Effector CD8-positive, alpha-beta T cell (primary cell): ENCODE measurements around the gene HBP1.
A peak's percentile ranks its signal among the peaks of the same experiment; 100 is the strongest.
"Not testable (repeated sequence)": the region's sequence is repeated elsewhere in the genome, so short reads cannot be mapped to it uniquely, and the experiment has no call there.

Experiments
- DNase-seq: peaks from one replicate; lab custom pipeline; 2025; lab: John Stamatoyannopoulos, UW
- total RNA-seq, 4 experiments: gene quantifications; one replicate each; lab custom pipeline; 2026; lab: John Stamatoyannopoulos, UW

Gene HBP1, protein sequence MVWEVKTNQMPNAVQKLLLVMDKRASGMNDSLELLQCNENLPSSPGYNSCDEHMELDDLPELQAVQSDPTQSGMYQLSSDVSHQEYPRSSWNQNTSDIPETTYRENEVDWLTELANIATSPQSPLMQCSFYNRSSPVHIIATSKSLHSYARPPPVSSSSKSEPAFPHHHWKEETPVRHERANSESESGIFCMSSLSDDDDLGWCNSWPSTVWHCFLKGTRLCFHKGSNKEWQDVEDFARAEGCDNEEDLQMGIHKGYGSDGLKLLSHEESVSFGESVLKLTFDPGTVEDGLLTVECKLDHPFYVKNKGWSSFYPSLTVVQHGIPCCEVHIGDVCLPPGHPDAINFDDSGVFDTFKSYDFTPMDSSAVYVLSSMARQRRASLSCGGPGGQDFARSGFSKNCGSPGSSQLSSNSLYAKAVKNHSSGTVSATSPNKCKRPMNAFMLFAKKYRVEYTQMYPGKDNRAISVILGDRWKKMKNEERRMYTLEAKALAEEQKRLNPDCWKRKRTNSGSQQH
- total RNA-seq = 120 to 252 (median 140) reads per million in 4 experiments

- peak; percentile 98 for DNase-seq
Observed at GRCh38 chr7:107168233-107169119, at the start of gene HBP1. Gene HBP1, plus strand, starts transcription at chr7:107169003. Its CDS starts 10,891 bp downstream, at chr7:107179894.

- no peak for DNase-seq
Observed at GRCh38 chr7:107119376-107120105, 49.3 kb upstream of the HBP1 start.

DNA sequence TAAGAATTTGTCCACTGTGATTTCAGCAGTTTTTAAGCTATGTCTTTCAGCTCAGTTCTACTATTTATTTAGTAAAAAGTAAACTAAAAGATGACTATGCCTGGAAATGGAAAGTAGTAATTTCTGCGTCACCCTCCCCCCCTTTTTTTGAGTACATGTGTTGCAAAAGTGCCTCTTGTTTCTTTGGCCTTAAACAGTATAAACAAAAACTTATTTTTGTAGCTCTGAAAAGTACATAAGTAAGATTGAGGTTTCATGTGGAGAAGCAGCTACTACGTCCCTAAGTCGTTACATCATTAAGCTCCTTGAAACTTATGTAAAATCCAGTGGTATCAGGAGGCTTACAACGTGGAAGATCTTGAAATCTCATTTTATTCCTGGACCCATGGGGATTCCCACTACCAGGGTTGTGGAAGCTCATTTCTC is 46.3 kb upstream of the HBP1 start:
- no peak for DNase-seq

GRCh38 chr7:107123392-107123791 is 45.4 kb upstream of the HBP1 start:
- no peak for DNase-seq

GRCh38 chr7:107125475-107125874 is 43.3 kb upstream of the HBP1 start:
- DNase-seq = no peak

DNA sequence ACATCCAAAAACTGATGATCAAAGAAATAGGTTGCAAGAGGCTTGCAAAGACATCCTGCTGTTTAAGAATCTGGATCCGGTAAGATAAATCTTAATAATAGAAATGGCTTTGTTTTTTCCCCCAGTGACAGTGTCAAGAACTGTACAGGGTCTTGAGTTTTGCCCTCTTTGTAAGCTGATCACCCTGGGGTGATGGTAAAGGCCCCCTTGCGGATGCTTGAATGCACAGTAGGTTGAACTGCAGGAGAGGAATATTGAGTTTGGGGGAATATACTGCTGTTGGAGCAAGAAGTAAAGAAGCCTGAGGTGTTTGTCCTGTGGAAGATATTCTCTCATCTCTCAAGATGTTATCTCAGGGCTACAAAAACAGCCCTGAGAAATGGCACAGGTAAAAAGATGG is 40.6 kb upstream of the HBP1 start:
- no peak for DNase-seq

DNA sequence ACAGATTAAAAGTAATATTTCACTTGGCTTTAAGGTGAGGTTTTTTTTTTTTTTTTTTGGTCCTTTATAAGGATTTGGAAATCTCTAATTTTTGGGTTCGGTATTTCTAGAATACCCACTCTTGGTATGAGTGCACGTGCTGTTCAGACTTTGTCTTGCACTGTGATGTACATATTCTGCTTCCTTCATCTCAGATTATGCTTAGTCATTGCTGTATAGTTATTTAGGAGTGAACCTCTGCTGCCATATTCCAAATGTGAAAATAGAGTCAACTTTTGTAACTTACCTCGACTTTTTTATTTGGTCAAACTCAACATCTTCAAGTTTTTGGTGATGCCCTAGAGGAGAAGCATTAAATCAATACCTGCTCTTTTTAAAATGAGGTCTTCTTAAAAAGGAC is 40.1 kb upstream of the HBP1 start:
- no peak for DNase-seq

GRCh38 chr7:107130487-107131220 is 38.1 kb upstream of the HBP1 start:
- DNase-seq = no peak

DNA sequence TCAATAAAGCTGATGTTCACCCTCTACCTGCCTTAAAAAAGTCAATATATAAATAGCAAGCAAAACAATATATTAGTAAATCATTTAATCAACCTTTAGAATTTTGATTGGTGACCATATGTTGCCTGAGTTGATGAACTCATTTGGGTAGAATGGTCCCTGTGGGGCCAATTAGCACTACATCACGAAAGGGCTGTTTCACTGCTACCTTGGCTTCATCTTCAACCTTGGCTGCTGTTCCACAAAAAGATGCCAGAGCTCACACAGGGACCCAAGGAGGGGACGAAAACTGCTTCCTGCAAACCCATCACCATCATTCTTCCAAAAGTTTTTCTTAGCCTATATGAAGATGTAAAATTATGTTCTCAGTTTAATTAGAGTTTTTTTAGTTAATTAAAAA is 35.4 kb upstream of the HBP1 start:
- no peak for DNase-seq

DNA sequence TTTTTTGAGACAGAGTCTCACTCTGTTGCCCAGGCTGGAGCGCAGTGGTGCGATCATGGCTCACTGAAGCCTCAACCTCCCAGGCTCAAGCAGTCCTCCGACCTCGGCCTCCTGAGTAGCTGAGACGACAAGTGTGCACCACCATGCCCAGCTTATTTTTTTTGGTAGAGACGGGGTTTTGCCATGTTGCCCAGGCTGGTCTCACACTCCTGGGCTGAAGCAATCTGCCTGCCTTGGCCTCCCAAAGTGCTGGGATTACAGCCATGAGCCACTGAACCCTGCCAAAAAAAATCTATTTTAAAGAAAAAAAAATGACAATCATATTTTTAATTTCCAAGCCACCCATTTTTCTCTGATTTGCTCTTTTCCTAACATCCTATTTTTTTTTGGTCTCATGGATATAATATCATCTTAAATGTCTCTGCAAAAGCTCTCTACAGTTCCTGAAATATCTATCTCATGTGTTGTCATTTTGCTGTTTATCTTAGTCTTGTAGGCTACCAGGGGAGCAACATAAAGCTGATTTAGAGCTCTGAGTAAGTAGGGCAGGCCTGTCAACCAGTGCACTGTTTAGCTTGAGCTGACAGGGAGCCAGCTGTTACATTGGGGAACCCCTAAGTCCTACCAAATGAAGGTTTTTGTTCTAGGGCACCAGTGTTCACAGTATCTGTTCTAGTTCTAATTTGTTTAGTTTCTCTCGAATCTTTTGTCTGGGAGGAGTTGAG is 29.9 kb upstream of the HBP1 start:
- no peak for DNase-seq

DNA sequence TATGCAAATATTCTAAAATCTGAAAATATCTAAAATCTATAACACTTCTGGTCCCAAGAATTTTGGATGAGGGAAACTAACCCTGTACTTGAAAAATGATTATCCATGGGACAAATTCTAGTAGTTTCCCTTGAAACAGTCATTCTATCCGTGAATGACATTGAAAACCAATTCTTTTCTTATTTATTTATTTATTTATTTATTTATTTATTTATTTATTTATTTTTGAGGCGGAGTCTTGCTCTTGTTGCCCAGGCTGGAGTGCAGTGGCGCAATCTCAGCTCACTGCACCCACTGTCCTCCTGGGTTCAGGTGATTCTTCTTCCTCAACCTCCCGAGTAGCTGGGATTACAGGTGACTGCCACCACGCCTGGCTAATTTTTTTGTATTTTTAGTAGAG is 24.9 kb upstream of the HBP1 start:
- DNase-seq = not testable (repeated sequence)

DNA sequence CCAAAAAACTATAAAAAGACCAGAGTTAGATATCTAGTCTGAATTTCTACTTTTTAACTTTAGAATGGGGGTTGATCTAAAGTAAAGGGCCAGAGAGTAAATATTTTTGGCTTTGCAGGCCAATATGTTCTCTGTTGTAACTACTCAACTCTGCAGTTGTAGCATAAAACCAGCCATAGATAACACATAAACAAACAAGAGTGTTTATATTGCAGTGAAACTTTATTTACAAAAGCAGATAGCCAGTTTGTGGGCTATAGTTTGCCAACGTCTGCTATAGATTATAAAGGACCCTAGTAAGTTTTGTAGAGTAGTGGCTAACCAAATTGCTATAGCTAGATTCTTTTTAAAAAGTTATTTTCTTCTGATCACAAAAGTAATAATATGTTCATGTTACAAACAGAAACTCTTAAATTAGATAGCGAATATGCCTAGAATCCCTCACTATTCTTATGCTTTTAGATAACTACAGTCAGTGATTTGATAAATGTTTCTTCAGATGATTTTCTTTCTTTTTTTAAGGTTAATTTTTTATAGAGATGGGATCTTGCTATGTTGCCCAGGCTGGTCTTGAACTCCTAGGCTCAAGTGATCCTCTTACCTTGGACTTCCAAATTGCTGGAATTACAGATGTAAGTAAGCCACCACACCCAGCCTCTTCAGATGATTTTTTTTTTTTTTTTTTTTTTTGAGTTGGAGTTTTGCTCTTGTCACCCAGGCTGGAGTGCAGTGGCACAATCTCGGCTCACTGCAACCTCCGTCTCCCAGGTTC is 23.6 kb upstream of the HBP1 start:
- DNase-seq = no peak

- no peak for DNase-seq
Observed at GRCh38 chr7:107147464-107148393, 21.1 kb upstream of the HBP1 start.

GRCh38 chr7:107148721-107149120 is 20.1 kb upstream of the HBP1 start:
- no peak for DNase-seq

DNA sequence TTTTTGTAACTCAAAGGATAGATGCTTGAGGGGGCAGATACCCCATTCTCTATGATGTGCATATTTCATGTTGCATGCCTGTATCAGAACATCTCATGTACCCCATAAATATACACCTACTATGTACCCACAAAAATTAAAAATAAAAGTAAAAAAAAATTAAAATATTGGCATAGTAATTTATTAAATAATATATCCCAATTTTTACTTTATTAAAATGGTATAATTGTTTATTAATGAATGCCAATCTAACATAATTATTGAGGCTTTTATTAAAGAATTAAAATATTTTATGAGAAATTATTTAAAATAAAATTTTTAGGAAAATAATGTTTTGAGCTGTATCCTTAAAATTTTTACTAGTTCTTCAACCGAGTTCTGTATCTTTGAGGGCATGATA is 18.9 kb upstream of the HBP1 start:
- DNase-seq = no peak

DNA sequence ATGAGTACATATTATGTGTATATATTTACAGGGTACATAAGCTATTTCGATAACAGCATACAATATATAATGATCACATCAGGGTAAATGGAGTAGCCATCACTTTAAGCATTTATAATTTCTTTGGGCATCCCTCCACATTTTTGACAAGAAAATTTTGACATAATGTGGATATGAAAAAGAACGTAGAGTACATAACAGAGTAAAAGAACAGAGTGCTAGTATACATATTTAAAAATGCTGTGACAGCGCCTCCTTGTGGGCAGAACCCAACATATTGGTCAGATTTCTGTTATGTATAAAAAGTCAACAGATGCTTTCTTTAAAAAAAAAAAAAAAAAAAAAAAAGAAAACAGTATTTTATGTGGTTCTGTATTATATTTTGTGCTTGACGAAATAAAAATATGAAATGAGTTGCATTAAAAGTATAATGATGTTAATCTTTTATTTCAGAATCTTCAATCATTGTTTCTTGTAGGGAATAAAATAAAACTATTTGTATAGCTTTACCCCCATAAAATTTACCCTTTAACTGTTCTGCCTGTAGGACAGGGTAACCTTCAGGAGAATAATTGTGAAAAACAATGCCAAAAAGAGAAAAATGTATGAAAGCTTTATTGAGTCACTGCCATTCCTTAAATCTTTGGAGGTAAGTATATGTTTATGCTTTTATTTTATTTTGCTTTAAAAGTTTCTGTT is 18.3 kb upstream of the HBP1 start:
- peak; percentile 70 for DNase-seq

DNA sequence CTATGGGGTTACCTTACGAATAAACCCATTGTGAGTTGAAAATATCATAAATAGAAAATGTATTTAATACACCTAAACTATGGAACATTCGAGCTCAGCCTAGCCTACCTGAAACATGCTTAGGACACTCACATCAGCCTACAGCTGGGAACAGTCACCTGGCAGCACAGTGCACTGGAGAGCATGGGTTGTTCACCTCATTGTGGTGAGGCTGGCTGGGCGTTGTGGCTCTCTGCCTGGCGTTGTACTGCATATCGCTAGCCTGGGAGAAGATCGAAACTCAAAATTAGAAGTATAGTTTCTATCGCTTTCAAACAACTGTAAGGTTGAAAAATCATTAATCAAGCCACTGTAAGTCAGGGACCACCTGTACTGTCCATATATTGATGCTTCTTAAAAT is 17.3 kb upstream of the HBP1 start:
- DNase-seq = no peak

DNA sequence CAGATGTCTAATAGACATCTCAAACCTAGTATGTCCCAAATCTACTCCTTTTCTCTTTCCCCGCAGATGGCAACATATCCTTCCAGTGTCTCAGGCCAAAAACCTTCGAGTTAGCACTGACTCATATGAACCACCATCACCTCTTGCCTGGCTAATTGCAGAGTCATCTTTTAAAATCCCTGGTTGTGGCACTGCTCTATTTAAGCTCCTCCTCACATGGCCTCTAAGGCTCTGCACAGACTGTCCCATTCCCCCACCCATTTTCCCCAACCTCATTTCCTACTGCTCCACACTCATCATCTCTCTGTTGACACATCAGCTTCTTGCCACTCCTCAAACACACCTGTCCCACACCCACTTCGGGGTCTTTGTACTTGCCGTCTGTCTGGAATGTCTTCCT is 16.8 kb upstream of the HBP1 start:
- DNase-seq = no peak
